SK-N-MC (cell line): Measurements from ENCODE around the gene MR1.

Experiments
- EZH2 ChIP-seq: fragments of 200-600 bp; sonication (generic); IDR thresholded peaks from one replicate; pipeline ENCODE4 v1.6.1; 2017; ENCODE audit warnings: antibody characterized with exemption
- FOXP2 ChIP-seq: optimal IDR thresholded peaks from 2 replicates; pipeline ENCODE3; 2011; ENCODE audit warnings: mild to moderate bottlenecking, moderate library complexity; ENCODE audit not compliant: insufficient read depth; ENCODE audit errors: extremely low read length, control extremely low read depth
- POLR2AphosphoS5 ChIP-seq: IDR thresholded peaks from 2 replicates; pipeline ENCODE4 v1.6.1; 2012; ENCODE audit warnings: mild to moderate bottlenecking, low read depth, low read length, borderline replicate concordance

DNA sequence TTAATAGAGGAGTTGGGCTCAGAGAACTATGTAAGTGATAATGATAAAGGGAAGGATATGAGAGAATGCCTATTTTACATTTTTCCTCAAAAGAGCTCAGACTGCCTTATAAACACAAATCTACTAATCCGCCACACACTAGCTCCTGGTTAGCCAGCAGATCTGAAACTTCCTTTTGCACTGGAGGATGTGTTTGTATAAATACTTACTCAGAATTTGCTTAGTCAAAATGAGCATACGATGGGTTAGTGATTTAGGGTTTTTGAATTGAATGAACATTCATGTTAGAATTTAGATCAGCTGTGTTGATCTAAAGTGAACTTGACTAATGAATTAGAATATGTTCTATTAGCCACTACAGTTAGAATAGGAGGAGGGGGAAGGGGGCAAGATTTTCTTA, 45.6 kb downstream of the MR1 start:
- no peak for TF ChIP-seq POLR2AphosphoS5
- no peak for TF ChIP-seq EZH2
- no peak for TF ChIP-seq FOXP2
